ENCODE results near the gene KLHDC10.

DNA sequence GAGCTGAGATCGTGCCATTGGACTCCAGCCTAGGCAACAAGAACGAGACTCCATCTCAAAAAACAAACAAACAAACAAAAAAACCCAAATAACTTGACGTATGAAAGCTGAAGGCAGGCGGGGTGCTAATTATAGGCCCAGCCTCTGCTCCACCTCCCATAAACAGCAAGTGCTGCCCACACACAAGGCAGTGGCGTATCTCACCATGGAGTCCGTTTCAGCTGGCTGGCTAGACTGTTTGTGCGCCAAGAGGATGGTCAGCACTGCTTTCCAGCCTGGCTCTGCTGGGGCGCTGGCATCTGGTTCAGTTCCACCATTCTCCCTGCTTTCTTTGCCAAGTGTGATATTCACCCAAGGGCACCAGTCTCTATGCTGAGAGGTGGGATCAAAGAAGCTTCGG, 48.2 kb upstream of the KLHDC10 start:
- TF ChIP-seq, protein P1, sequence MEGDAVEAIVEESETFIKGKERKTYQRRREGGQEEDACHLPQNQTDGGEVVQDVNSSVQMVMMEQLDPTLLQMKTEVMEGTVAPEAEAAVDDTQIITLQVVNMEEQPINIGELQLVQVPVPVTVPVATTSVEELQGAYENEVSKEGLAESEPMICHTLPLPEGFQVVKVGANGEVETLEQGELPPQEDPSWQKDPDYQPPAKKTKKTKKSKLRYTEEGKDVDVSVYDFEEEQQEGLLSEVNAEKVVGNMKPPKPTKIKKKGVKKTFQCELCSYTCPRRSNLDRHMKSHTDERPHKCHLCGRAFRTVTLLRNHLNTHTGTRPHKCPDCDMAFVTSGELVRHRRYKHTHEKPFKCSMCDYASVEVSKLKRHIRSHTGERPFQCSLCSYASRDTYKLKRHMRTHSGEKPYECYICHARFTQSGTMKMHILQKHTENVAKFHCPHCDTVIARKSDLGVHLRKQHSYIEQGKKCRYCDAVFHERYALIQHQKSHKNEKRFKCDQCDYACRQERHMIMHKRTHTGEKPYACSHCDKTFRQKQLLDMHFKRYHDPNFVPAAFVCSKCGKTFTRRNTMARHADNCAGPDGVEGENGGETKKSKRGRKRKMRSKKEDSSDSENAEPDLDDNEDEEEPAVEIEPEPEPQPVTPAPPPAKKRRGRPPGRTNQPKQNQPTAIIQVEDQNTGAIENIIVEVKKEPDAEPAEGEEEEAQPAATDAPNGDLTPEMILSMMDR (IDR thresholded peaks at IDR 0.05; ENCODE audit: low read depth, low read length, poor library complexity, severe bottlenecking), result no peak
- TF ChIP-seq EZH2phosphoT487 (IDR thresholded peaks at IDR 0.05; ENCODE audit: borderline replicate concordance, low read length), result no peak
